GM12878 (cell line): Measurements from ENCODE around the gene SLC35F3. TPM values are rescaled to one million over a fixed set of nuclear protein-coding genes. Genes with fewer than 3 reads are reported as not detected.

Source experiments
- ATAC-seq: fragments of 200-7000 bp; cut with Tn5 transposase; 3 replicates; pipeline ENCODE4 v1.9.1; 2020; ENCODE audit warnings: mild to moderate bottlenecking, moderate library complexity
- BruUV-seq: library from RNA; stranded (reverse); fragments of 400-500 nt; replicated peaks from 2 replicates; lab custom pipeline; 2021; lab: Mats Ljungman, UMichigan
- CTCF ChIA-PET: fragments of 300-600 bp; sonication (Branson Sonifier 250); formaldehyde crosslinking; extraction: SDS; loops from one replicate; lab custom pipeline; 2021; ENCODE audit warnings: inconsistent platforms; lab: Yijun Ruan, JAX
- POLR2A ChIA-PET: fragments of 350-600 bp; formaldehyde crosslinking; extraction: SDS; loops from one replicate; lab custom pipeline; 2021; ENCODE audit warnings: inconsistent platforms; lab: Charles Lee
- RAD21 ChIA-PET: fragments of 300-600 bp; sonication (Branson Sonifier 250); formaldehyde crosslinking; loops from one replicate; lab custom pipeline; 2023; ENCODE audit warnings: antibody characterized with exemption; ENCODE audit not compliant: unreplicated experiment; lab: Charles Lee
- SMC1A ChIA-PET: fragments of 300-600 bp; sonication (Branson Sonifier 250); formaldehyde crosslinking; loops from one replicate; lab custom pipeline; 2023; ENCODE audit not compliant: unreplicated experiment, uncharacterized antibody; lab: Charles Lee
- DNase-seq: peaks from one replicate; pipeline ENCODE4 v3.0.0-alpha.2; 2011; ENCODE audit warnings: low read depth, low spot score
- FAIRE-seq: peaks from 3 replicates; lab custom pipeline; 2011; peaks lifted over from hg19 to GRCh38; lab: Jason Lieb, UNC
- H2AFZ ChIP-seq: 2 replicates; pipeline ENCODE4 v1.6.0; 2011; ENCODE audit warnings: low read depth, low read length, control low read depth; ENCODE audit not compliant: control insufficient read depth
- H3K27ac ChIP-seq: 2 replicates; pipeline ENCODE4 v1.5.1; 2011; ENCODE audit warnings: control low read depth; ENCODE audit not compliant: control insufficient read depth, insufficient read depth
- H3K27me3 ChIP-seq, 2 experiments: replicated peaks in 1 of 2; 2 replicates each; pipeline versions ENCODE4 v1.6.0 to v1.6.1; 2011; ENCODE audit warnings: low read length in 1 of 2; ENCODE audit not compliant: control insufficient read depth in 2 of 2, insufficient read depth in 2 of 2
- H3K36me3 ChIP-seq, 2 experiments: 2 replicates each; pipeline ENCODE4 v1.5.1; 2011; ENCODE audit warnings: low read length in 1 of 2; ENCODE audit not compliant: control insufficient read depth in 2 of 2, insufficient read depth in 2 of 2
- H3K4me1 ChIP-seq: 2 replicates; pipeline ENCODE4 v1.6.1; 2011; ENCODE audit warnings: mild to moderate bottlenecking, low read length, moderate library complexity, mixed read lengths; ENCODE audit not compliant: control insufficient read depth, insufficient read depth
- H3K4me2 ChIP-seq: 2 replicates; pipeline ENCODE4 v1.6.0; 2011; ENCODE audit warnings: control low read depth; ENCODE audit not compliant: control insufficient read depth, insufficient read depth
- H3K4me3 ChIP-seq: fragments of 200-600 bp; sonication (generic); 2 replicates; pipeline ENCODE4 v1.5.1; 2016
- H3K79me2 ChIP-seq: 2 replicates; pipeline ENCODE4 v1.6.0; 2011; ENCODE audit warnings: low read length; ENCODE audit not compliant: control insufficient read depth, insufficient read depth
- H3K9ac ChIP-seq: 2 replicates; pipeline ENCODE4 v1.8.0; 2011; ENCODE audit warnings: low read length, control low read depth, mixed read lengths; ENCODE audit not compliant: control insufficient read depth, insufficient read depth
- H3K9me3 ChIP-seq: replicated peaks from 3 replicates; pipeline ENCODE4 v1.5.1; 2011; ENCODE audit warnings: mild to moderate bottlenecking, low read length; ENCODE audit not compliant: control insufficient read depth, insufficient read depth
- H4K20me1 ChIP-seq: 2 replicates; pipeline ENCODE4 v1.6.0; 2011; ENCODE audit not compliant: control insufficient read depth, insufficient read depth
- BCL11A ChIP-seq: IDR thresholded peaks from 2 replicates; pipeline ENCODE4 v1.6.1; 2011; ENCODE audit warnings: low read depth, low read length
- BCL3 ChIP-seq: IDR thresholded peaks from 2 replicates; pipeline ENCODE4 v1.6.1; 2011; ENCODE audit warnings: borderline replicate concordance, low read depth, mild to moderate bottlenecking, moderate library complexity, low read length; ENCODE audit not compliant: insufficient read depth, poor library complexity, severe bottlenecking
- CHD2 ChIP-seq: IDR thresholded peaks from 2 replicates; pipeline ENCODE4 v1.6.1; 2011; ENCODE audit warnings: low read depth, low read length, improper control_type of control experiment, borderline replicate concordance
- CREB1 ChIP-seq: IDR thresholded peaks from 2 replicates; pipeline ENCODE4 v1.6.1; 2012; ENCODE audit warnings: low read depth, mild to moderate bottlenecking, inconsistent platforms
- E4F1 ChIP-seq: fragments of 450-650 bp; IDR thresholded peaks from 2 replicates; pipeline ENCODE4 v1.6.1; 2018; ENCODE audit warnings: borderline replicate concordance, mild to moderate bottlenecking; ENCODE audit not compliant: partially characterized antibody
- EP300 ChIP-seq, 2 experiments: fragments of 150-350 bp in 1 of 2; IDR thresholded peaks; 2 replicates each; pipeline ENCODE4 v1.6.1; 2011 to 2012; ENCODE audit warnings: low read depth in 2 of 2, low read length in 2 of 2, borderline replicate concordance in 1 of 2, improper control_type of control experiment in 1 of 2, inconsistent platforms in 1 of 2; ENCODE audit not compliant: control insufficient read depth in 1 of 2
- ETV6 ChIP-seq, 2 experiments: fragments of 450-650 bp in 1 of 2; IDR thresholded peaks in 1 of 2; conservative IDR thresholded peaks in 1 of 2; 2 replicates each; pipeline ENCODE4 v1.6.1; 2014; ENCODE audit warnings: antibody characterized with exemption in 1 of 2, borderline replicate concordance in 1 of 2, low read depth in 1 of 2, mild to moderate bottlenecking in 1 of 2, moderate library complexity in 1 of 2
- IKZF1 ChIP-seq: fragments of 450-650 bp; conservative IDR thresholded peaks from 2 replicates; pipeline ENCODE4 v1.6.1; 2017; ENCODE audit warnings: antibody characterized with exemption, mild to moderate bottlenecking
- NBN ChIP-seq: fragments of 450-650 bp; IDR thresholded peaks from 2 replicates; pipeline ENCODE4 v1.6.1; 2016
- NKRF ChIP-seq: fragments of 450-650 bp; conservative IDR thresholded peaks from 2 replicates; pipeline ENCODE4 v1.6.1; 2017; ENCODE audit warnings: mild to moderate bottlenecking, moderate library complexity
- POLR2AphosphoS2 ChIP-seq: IDR thresholded peaks from 2 replicates; pipeline ENCODE4 v1.6.1; 2011; ENCODE audit warnings: low read depth, mild to moderate bottlenecking, low read length, improper control_type of control experiment, moderate library complexity
- POLR2AphosphoS5 ChIP-seq: IDR thresholded peaks from 2 replicates; pipeline ENCODE4 v1.6.1; 2011; ENCODE audit warnings: mild to moderate bottlenecking, low read length, inconsistent platforms
- RELA ChIP-seq: fragments of 450-650 bp; IDR thresholded peaks from 2 replicates; pipeline ENCODE4 v1.8.0; 2014; ENCODE audit warnings: borderline replicate concordance; ENCODE audit not compliant: partially characterized antibody
- SRF ChIP-seq, 2 experiments: IDR thresholded peaks; 2 replicates each; pipeline ENCODE4 v1.6.1; 2011; ENCODE audit warnings: low read depth in 2 of 2, low read length in 2 of 2, mild to moderate bottlenecking in 1 of 2, moderate library complexity in 1 of 2
- ZZZ3 ChIP-seq: IDR thresholded peaks from 2 replicates; pipeline ENCODE4 v1.6.1; 2011; ENCODE audit warnings: low read depth; ENCODE audit not compliant: control insufficient read depth, insufficient read length
- WGBS: methylation state at CpG from one replicate; pipeline ENCODE4 v1.1.6; 2016; ENCODE audit warnings: low lambda C conversion rate; ENCODE audit not compliant: insufficient replicate concordance, insufficient coverage; ENCODE audit errors: missing lambda C conversion rate; 5-methylcytosine and 5-hydroxymethylcytosine counted together
- in situ Hi-C: fragments of 300-500 bp; cut with MboI; formaldehyde crosslinking; loops from 9 replicates; pipeline ENCODE4 v1.14.3; 2018; ENCODE audit warnings: mixed read lengths
- intact Hi-C: fragments of 100-400 bp; cut with micrococcal nuclease; formaldehyde crosslinking; loops from one replicate; pipeline ENCODE4 v1.14.2; 2022; ENCODE audit not compliant: unreplicated experiment
- polyA plus RNA-seq, 11 experiments: library from polyadenylated mRNA; depleted of rRNA in 4 of 11; unstranded in 6 of 11; stranded (reverse) in 5 of 11; fragments of >200 nt; fragmentation: Nextera tagmentation in 4 of 11; fragmentation: Illumina TruSeq in 1 of 11; extraction: Ambion mirVana in 4 of 11; extraction: Trizol in 1 of 11; gene quantifications; 1 replicate in 1 of 11; 2 replicates in 10 of 11; pipeline versions ENCODE4 v1.2.1 to v1.2.3, GENCODE V29; 2011 to 2016; ENCODE audit warnings: inconsistent platforms in 2 of 11, missing spikeins in 2 of 11, low read depth in 1 of 11
- total RNA-seq, 4 experiments: library from RNA; depleted of rRNA in 3 of 4; stranded (reverse); fragments of >200 nt in 3 of 4; fragmentation: Illumina TruSeq in 1 of 4; extraction: Trizol in 1 of 4; gene quantifications; 2 replicates each; pipeline versions ENCODE4 v1.2.1 to v1.2.3, GENCODE V29; 2013 to 2021

Gene SLC35F3
- total and polyA plus RNA-seq, 10 of the 15 experiments (the other 5 are each of a cell fraction or from before 2014, with no cell fraction given): 1.0 to 8.6 (median 5.7) TPM

- TF ChIP-seq RELA (no peak), BCL11A (no peak), POLR2AphosphoS5 (no peak), NKRF (no peak)
Observed at GRCh38 chr1:234119431-234119830, 215.0 kb downstream of the SLC35F3 start (continued).

- no peak overlapping the region for H3K4me3 ChIP-seq
- H3K27ac ChIP-seq: no peak overlapping the region
- H4K20me1 ChIP-seq: no peaks in the 10 kb centered on the region
- no peak for ATAC-seq
- peaks cover 0 to 4% of the 10 kb centered on the region in 2 experiments; a peak in 1 of 4 replicates for H3K27me3 ChIP-seq
- no peak overlapping the region for H2AFZ ChIP-seq
- no peak for DNase-seq
- intact Hi-C loops: no loop called here
- ChIA-PET CTCF (interaction anchor here (1.6 to 2.2 kb wide), 3 partner anchors 93 to 206 kb away, joined by 3 to 8 read pairs (median 4); no protein-coding TSS in a partner anchor), POLR2A (no interaction called here), RAD21 (no interaction called here), SMC1A (interaction anchor here (1.1 kb wide), 1 partner anchor 13 kb away, joined by 3 read pairs; no protein-coding TSS in a partner anchor)
- FAIRE-seq: no peak
- H3K36me3 ChIP-seq: no peaks in the 10 kb centered on the region
- BruUV-seq: no TSS peak
- in situ Hi-C loops: loop anchor here (25.0 kb wide), 1 partner anchor 967 kb away; no protein-coding TSS in a partner anchor
- H3K79me2 ChIP-seq: no peaks in the 10 kb centered on the region
- no peak overlapping the region for H3K4me2 ChIP-seq
- H3K4me1 ChIP-seq: no peaks in the 10 kb centered on the region
- 55% methylated on average over 7 of the region's 7 CpGs for WGBS
- no peak overlapping the region for H3K9ac ChIP-seq
- H3K9me3 ChIP-seq: no peaks in the 10 kb centered on the region
- TF ChIP-seq POLR2AphosphoS2: no peak
- TF ChIP-seq CHD2: no peak
- no peak for TF ChIP-seq BCL3
- TF ChIP-seq CREB1: no peak
- TF ChIP-seq NBN: no peak
- TF ChIP-seq EP300 (IDR thresholded peaks at IDR 0.05; ENCODE audit: borderline replicate concordance in 1 of 2, control insufficient read depth in 1 of 2, low read depth in 2 of 2, low read length in 2 of 2): no peak
- no peak for TF ChIP-seq SRF (IDR thresholded peaks at IDR 0.05; ENCODE audit: low read depth in 2 of 2, low read length in 2 of 2)
- TF ChIP-seq IKZF1: no peak
- TF ChIP-seq ZZZ3: no peak
- TF ChIP-seq E4F1: no peak
- no peak for TF ChIP-seq ETV6 (conservative IDR thresholded peaks at IDR 0.05 in 1 of 2, IDR thresholded peaks at IDR 0.05 in 1 of 2; ENCODE audit: borderline replicate concordance in 1 of 2, low read depth in 1 of 2)
Observed at GRCh38 chr1:234120327-234120944, 216.0 kb downstream of the SLC35F3 start.
